HCT116 (cell line): ENCODE data around the gene DHCR24. TPM values are rescaled to one million over a fixed set of nuclear protein-coding genes. Genes with fewer than 3 reads are reported as not detected.

Experiments
- ATAC-seq: fragments of 200-7000 bp; cut with Tn5 transposase; 2 replicates; pipeline ENCODE4 v1.9.1; 2020; ENCODE audit warnings: mild to moderate bottlenecking, moderate library complexity
- BruUV-seq: library from RNA; stranded (reverse); fragments of 400-500 nt; replicated peaks from 2 replicates; lab custom pipeline; 2021; lab: Mats Ljungman, UMichigan
- CTCF ChIA-PET: fragments of 300-600 bp; sonication (Branson Sonifier 250); formaldehyde crosslinking; loops from one replicate; lab custom pipeline; 2021; ENCODE audit warnings: antibody characterized with exemption; lab: Charles Lee
- POLR2A ChIA-PET: fragments of 300-600, 350-600 bp; sonication (Branson Sonifier 250); formaldehyde crosslinking; loops from one replicate; lab custom pipeline; 2021; ENCODE audit warnings: antibody characterized with exemption; lab: Charles Lee
- RAD21 ChIA-PET, 2 experiments: fragments of 300-600 bp; sonication (Branson Sonifier 250); formaldehyde crosslinking; loops; one replicate each; lab custom pipeline; 2023; ENCODE audit warnings: low total read pairs in 2 of 2; ENCODE audit not compliant: uncharacterized antibody in 2 of 2, unreplicated experiment in 2 of 2, low non-redundant PET in 1 of 2; lab: Charles Lee
- DNase-seq: peaks from one replicate; pipeline ENCODE4 v3.0.0-alpha.2; 2010; ENCODE audit warnings: low read depth, low spot score
- H2AFZ ChIP-seq: fragments of 200-600 bp; shearing (Covaris generic), sonication (generic); 2 replicates; pipeline ENCODE4 v1.6.1; 2017; ENCODE audit warnings: low read depth, mixed run types, mixed read lengths, antibody characterized with exemption, low read length; ENCODE audit not compliant: poor library complexity, severe bottlenecking
- H3K27ac ChIP-seq: 2 replicates; pipeline ENCODE4 v1.5.1; 2012; ENCODE audit warnings: low read depth, low read length
- H3K27me3 ChIP-seq: fragments of 200-600 bp; sonication (generic); 2 replicates; pipeline ENCODE4 v1.6.1; 2016; ENCODE audit warnings: mixed run types, low read length, mixed read lengths; ENCODE audit not compliant: insufficient read depth
- H3K36me3 ChIP-seq, 2 experiments: fragments of 200-500 bp in 1 of 2; fragments of 200-600 bp in 1 of 2; sonication (Bioruptor generic) in 1 of 2; sonication (generic) in 1 of 2; 2 replicates each; pipeline versions ENCODE4 v1.5.1 to v1.6.1; 2014 to 2016; ENCODE audit warnings: low read length in 2 of 2, inconsistent platforms in 1 of 2, mixed read lengths in 1 of 2, mixed run types in 1 of 2; ENCODE audit not compliant: insufficient read depth in 2 of 2, control insufficient read depth in 1 of 2
- H3K4me1 ChIP-seq, 2 experiments: fragments of 200-600 bp in 1 of 2; sonication (generic) in 1 of 2; 2 replicates each; pipeline versions ENCODE4 v1.5.1 to v1.6.1; 2012 to 2017; ENCODE audit warnings: low read length in 2 of 2, inconsistent platforms in 1 of 2, mild to moderate bottlenecking in 1 of 2, mixed read lengths in 1 of 2, mixed run types in 1 of 2, moderate library complexity in 1 of 2; ENCODE audit not compliant: insufficient read depth in 2 of 2, control insufficient read depth in 1 of 2
- H3K4me2 ChIP-seq: fragments of 200-600 bp; sonication (generic); 2 replicates; pipeline ENCODE4 v1.6.1; 2017; ENCODE audit warnings: mixed run types, low read length, mixed read lengths
- H3K4me3 ChIP-seq, 2 experiments: fragments of 200-600 bp in 1 of 2; sonication (generic) in 1 of 2; replicated peaks in 1 of 2; 2 replicates each; pipeline ENCODE4 v1.5.1; 2011 to 2016; ENCODE audit warnings: low read length in 2 of 2, control low read depth in 1 of 2, low read depth in 1 of 2, mild to moderate bottlenecking in 1 of 2, mixed read lengths in 1 of 2, mixed run types in 1 of 2
- H3K79me2 ChIP-seq: fragments of 200-600 bp; sonication (generic); 2 replicates; pipeline ENCODE4 v1.6.1; 2017; ENCODE audit warnings: mild to moderate bottlenecking, mixed run types, low read length, moderate library complexity, mixed read lengths; ENCODE audit not compliant: insufficient read depth
- H3K9ac ChIP-seq: fragments of 200-600 bp; sonication (generic); 2 replicates; pipeline ENCODE4 v1.6.1; 2016; ENCODE audit warnings: low read length, mixed read lengths
- H3K9me2 ChIP-seq: fragments of 200-600 bp; sonication (generic), shearing (Covaris generic); 2 replicates; pipeline ENCODE4 v1.6.1; 2017; ENCODE audit warnings: mixed run types, mild to moderate bottlenecking, moderate library complexity; ENCODE audit not compliant: insufficient read depth
- H3K9me3 ChIP-seq, 2 experiments: fragments of 200-500 bp in 1 of 2; fragments of 200-600 bp in 1 of 2; sonication (Bioruptor generic) in 1 of 2; sonication (generic) in 1 of 2; 2 replicates each; pipeline ENCODE4 v1.6.1; 2014 to 2017; ENCODE audit warnings: low read length in 2 of 2, mixed read lengths in 2 of 2, inconsistent platforms in 1 of 2, low read depth in 1 of 2, mild to moderate bottlenecking in 1 of 2, mixed run types in 1 of 2, moderate library complexity in 1 of 2; ENCODE audit not compliant: control insufficient read depth in 1 of 2, insufficient read depth in 1 of 2
- H4K20me1 ChIP-seq: fragments of 200-600 bp; sonication (generic), shearing (Covaris generic); 2 replicates; pipeline ENCODE4 v1.6.1; 2017; ENCODE audit warnings: mixed run types, mild to moderate bottlenecking, moderate library complexity; ENCODE audit not compliant: insufficient read depth
- CBX3 ChIP-seq: IDR thresholded peaks from 2 replicates; pipeline ENCODE4 v1.6.1; 2012; ENCODE audit warnings: low read depth
- EGR1 ChIP-seq: IDR thresholded peaks from 2 replicates; pipeline ENCODE4 v1.6.1; 2012; ENCODE audit warnings: low read depth
- EZH2 ChIP-seq: fragments of 200-600 bp; sonication (generic); IDR thresholded peaks from 2 replicates; pipeline ENCODE4 v1.6.1; 2017; ENCODE audit warnings: antibody characterized with exemption, mixed run types
- FOSL1 ChIP-seq: IDR thresholded peaks from 2 replicates; pipeline ENCODE4 v1.6.1; 2012; ENCODE audit warnings: low read depth
- JUND ChIP-seq: IDR thresholded peaks from 2 replicates; pipeline ENCODE4 v1.6.1; 2012
- POLR2A ChIP-seq: IDR thresholded peaks from 2 replicates; pipeline ENCODE4 v1.7.0; 2011; ENCODE audit warnings: borderline replicate concordance; ENCODE audit not compliant: insufficient read depth, insufficient read length; ENCODE audit errors: extremely low read depth
- POLR2AphosphoS5 ChIP-seq: IDR thresholded peaks from 2 replicates; pipeline ENCODE4 v1.6.1; 2011; ENCODE audit warnings: mild to moderate bottlenecking, low read depth, low read length, moderate library complexity
- RAD21 ChIP-seq: IDR thresholded peaks from 2 replicates; pipeline ENCODE4 v1.6.1; 2012; ENCODE audit warnings: low read depth, mild to moderate bottlenecking
- REST ChIP-seq: IDR thresholded peaks from 2 replicates; pipeline ENCODE4 v1.6.1; 2012; ENCODE audit warnings: low read depth
- SIN3A ChIP-seq: IDR thresholded peaks from 2 replicates; pipeline ENCODE4 v1.6.1; 2012; ENCODE audit warnings: low read depth
- SP1 ChIP-seq: IDR thresholded peaks from 2 replicates; pipeline ENCODE4 v1.6.1; 2012; ENCODE audit warnings: low read depth
- SRF ChIP-seq: IDR thresholded peaks from 2 replicates; pipeline ENCODE4 v1.6.1; 2012; ENCODE audit warnings: low read depth
- YY1 ChIP-seq: IDR thresholded peaks from 2 replicates; pipeline ENCODE4 v1.6.1; 2011; ENCODE audit warnings: low read length, low read depth, moderate library complexity, mild to moderate bottlenecking; ENCODE audit not compliant: insufficient replicate concordance; ENCODE audit errors: extremely low read depth
- ZNF274 ChIP-seq: fragments of 200-500 bp; sonication (Bioruptor generic); IDR thresholded peaks from 2 replicates; pipeline ENCODE4 v1.6.1; 2014; ENCODE audit warnings: mild to moderate bottlenecking, low read depth, low read length, inconsistent platforms
- intact Hi-C: fragments of 100-400 bp; cut with micrococcal nuclease; formaldehyde crosslinking; loops from 2 replicates; pipeline ENCODE4 v1.10.0; 2022
- total RNA-seq: library from RNA; stranded (reverse); gene quantifications from one replicate; pipeline ENCODE4 v1.2.1, GENCODE V29; 2021; ENCODE audit not compliant: unreplicated experiment
- TF ChIP-seq, protein P1 (sequence below): IDR thresholded peaks from 2 replicates; pipeline ENCODE4 v1.6.1; 2012

Gene DHCR24
- total RNA-seq, 1 experiment from 2014 or later, result 132 TPM

DNA sequence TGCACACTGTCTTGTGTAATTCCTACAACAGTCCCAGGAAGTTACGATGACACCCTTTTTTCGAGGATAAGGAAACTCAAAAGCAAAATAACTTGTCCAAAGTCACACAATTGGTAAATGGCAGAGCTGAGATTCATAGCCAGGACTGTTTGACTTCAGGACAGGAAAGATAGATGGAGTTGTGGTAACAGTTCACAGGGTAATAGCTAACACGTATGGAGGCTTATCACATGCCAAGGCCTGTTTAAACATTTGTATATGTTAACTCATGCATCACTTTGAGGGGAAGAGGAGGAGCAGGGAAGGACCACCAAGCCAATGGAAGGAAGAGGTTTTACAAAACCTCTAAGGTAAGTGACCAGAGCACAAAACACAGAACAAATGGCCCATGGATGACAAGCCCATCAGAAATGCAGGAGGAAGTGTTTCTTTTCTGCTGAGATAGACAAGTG is 2.8 kb downstream of the DHCR24 start:
- H3K9me3 ChIP-seq, result no peaks in the 10 kb centered on the region
- no peaks in the 10 kb centered on the region for H4K20me1 ChIP-seq
- BruUV-seq, result no TSS peak
- DNase-seq (no peak), ATAC-seq (no peak)
- intact Hi-C loops, result no loop called here
- no peak overlapping the region for H2AFZ ChIP-seq
- CTCF ChIA-PET, result interaction anchor here (1.4 kb wide), 1 partner anchor 61 kb away, joined by 3 read pairs; no protein-coding TSS in a partner anchor
- H3K4me3 ChIP-seq, result no peak overlapping the region
- H3K79me2 ChIP-seq, result peaks cover 65% of the 10 kb centered on the region
- H3K9ac ChIP-seq, result no peak overlapping the region
- no peak overlapping the region for H3K4me2 ChIP-seq
- H3K27me3 ChIP-seq, result no peaks in the 10 kb centered on the region
- H3K27ac ChIP-seq, result no peak overlapping the region
- peaks cover 10 to 50% of the 10 kb centered on the region in 2 experiments; a peak in 3 of 4 replicates for H3K4me1 ChIP-seq
- TF ChIP-seq YY1, result no peak
- TF ChIP-seq CBX3, result no peak
- TF ChIP-seq ZNF274, result no peak
- TF ChIP-seq SP1, result no peak
- no peak for TF ChIP-seq EGR1
- H3K36me3 ChIP-seq, result peaks cover 9 to 24% of the 10 kb centered on the region in 2 experiments; a peak in 2 of 4 replicates
- no peaks in the 10 kb centered on the region for H3K9me2 ChIP-seq
- POLR2A ChIA-PET, result no interaction called here
- RAD21 ChIA-PET, result no interaction called here

GRCh38 chr1:54883349-54884102 is 3.5 kb downstream of the DHCR24 start:
- no peak overlapping the region for H3K4me3 ChIP-seq
- CTCF ChIA-PET, result no interaction called here
- H3K9me3 ChIP-seq, result no peaks in the 10 kb centered on the region
- RAD21 ChIA-PET, result no interaction called here
- H3K27me3 ChIP-seq, result no peaks in the 10 kb centered on the region
- BruUV-seq, result no TSS peak
- H3K36me3 ChIP-seq, result peaks cover 9 to 24% of the 10 kb centered on the region in 2 experiments; a peak in 2 of 4 replicates
- no peak overlapping the region for H3K4me2 ChIP-seq
- no peak overlapping the region for H3K27ac ChIP-seq
- POLR2A ChIA-PET, result no interaction called here
- H3K9ac ChIP-seq, result no peak overlapping the region
- DNase-seq (no peak), ATAC-seq (no peak)
- peaks cover 70% of the 10 kb centered on the region for H3K79me2 ChIP-seq
- H2AFZ ChIP-seq, result no peak overlapping the region
- no peaks in the 10 kb centered on the region for H3K9me2 ChIP-seq
- intact Hi-C loops, result no loop called here
- no peaks in the 10 kb centered on the region for H4K20me1 ChIP-seq
- peaks cover 10 to 50% of the 10 kb centered on the region in 2 experiments; a peak in 3 of 4 replicates for H3K4me1 ChIP-seq
- TF ChIP-seq SIN3A (no peak), POLR2A (no peak), RAD21 (no peak), FOSL1 (no peak), SP1 (no peak), CBX3 (no peak), SRF (no peak), REST (no peak), JUND (no peak), POLR2AphosphoS5 (no peak), EZH2 (no peak)
- TF ChIP-seq, protein P1, sequence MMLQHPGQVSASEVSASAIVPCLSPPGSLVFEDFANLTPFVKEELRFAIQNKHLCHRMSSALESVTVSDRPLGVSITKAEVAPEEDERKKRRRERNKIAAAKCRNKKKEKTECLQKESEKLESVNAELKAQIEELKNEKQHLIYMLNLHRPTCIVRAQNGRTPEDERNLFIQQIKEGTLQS, result no peak
